Stomach (tissue), 4 donors: Measurements from ENCODE around the gene LIPE.

Source experiments
- POLR2A ChIP-seq, 4 donors: fragments of 450-650 bp; IDR thresholded peaks; one replicate each; pipeline ENCODE4 v1.6.1; 2016; ENCODE audit warnings: antibody characterized with exemption in 4 of 4, control low read depth in 2 of 4, mild to moderate bottlenecking in 1 of 4, moderate library complexity in 1 of 4
- TF ChIP-seq, protein P1 (sequence below), 7 experiments: fragments of 450-650 bp in 4 of 7; fragments of 200-600 bp in 3 of 7; sonication (generic) in 3 of 7; IDR thresholded peaks; one replicate each; pipeline ENCODE4 v1.5.1; 2016 to 2019; ENCODE audit warnings: antibody characterized with exemption in 7 of 7, control low read depth in 2 of 7, mild to moderate bottlenecking in 1 of 7

DNA sequence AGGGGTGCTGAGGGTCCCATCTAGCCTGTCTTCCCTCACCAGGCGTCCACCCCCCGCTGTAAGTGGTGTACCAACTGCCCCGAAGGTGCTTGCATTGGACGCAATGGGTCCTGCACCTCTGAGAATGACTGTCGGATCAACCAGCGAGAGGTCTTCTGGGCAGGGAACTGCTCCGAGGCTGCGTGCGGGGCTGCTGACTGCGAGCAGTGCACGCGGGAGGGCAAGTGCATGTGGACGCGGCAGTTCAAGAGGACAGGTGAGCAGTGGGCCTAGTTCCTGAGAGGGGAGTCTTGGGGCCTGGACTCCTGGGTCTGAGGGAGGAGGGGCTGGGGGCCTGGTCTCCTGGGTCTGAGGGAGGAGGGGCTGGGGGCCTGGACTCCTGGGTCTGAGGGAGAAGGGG, 64.8 kb downstream of the LIPE start:
- TF ChIP-seq, protein P1, sequence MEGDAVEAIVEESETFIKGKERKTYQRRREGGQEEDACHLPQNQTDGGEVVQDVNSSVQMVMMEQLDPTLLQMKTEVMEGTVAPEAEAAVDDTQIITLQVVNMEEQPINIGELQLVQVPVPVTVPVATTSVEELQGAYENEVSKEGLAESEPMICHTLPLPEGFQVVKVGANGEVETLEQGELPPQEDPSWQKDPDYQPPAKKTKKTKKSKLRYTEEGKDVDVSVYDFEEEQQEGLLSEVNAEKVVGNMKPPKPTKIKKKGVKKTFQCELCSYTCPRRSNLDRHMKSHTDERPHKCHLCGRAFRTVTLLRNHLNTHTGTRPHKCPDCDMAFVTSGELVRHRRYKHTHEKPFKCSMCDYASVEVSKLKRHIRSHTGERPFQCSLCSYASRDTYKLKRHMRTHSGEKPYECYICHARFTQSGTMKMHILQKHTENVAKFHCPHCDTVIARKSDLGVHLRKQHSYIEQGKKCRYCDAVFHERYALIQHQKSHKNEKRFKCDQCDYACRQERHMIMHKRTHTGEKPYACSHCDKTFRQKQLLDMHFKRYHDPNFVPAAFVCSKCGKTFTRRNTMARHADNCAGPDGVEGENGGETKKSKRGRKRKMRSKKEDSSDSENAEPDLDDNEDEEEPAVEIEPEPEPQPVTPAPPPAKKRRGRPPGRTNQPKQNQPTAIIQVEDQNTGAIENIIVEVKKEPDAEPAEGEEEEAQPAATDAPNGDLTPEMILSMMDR (IDR thresholded peaks at IDR 0.05): no peak
- no peak for TF ChIP-seq POLR2A (IDR thresholded peaks at IDR 0.05)
